Prostate gland (tissue), 2 donors: ENCODE data around the gene DSCAM.

ENCODE experiments used
- CTCF ChIP-seq, 4 experiments: fragments of 200-600 bp in 2 of 4; fragments of 450-650 bp in 2 of 4; sonication (generic) in 2 of 4; IDR thresholded peaks; 1 replicate in 3 of 4; 2 replicates in 1 of 4; pipeline ENCODE4 v1.5.1; 2016 to 2019; ENCODE audit warnings: antibody characterized with exemption in 4 of 4, mild to moderate bottlenecking in 2 of 4, moderate library complexity in 2 of 4
- POLR2AphosphoS5 ChIP-seq: sonication (generic); formaldehyde crosslinking; IDR thresholded peaks from one replicate; pipeline ENCODE4 v1.6.1; 2017; ENCODE audit warnings: antibody characterized with exemption

- TF ChIP-seq CTCF (IDR thresholded peaks at IDR 0.05): no peak
- no peak for TF ChIP-seq POLR2AphosphoS5
Measured at GRCh38 chr21:40839521-40839920, 7.4 kb downstream of the DSCAM start.
